T-helper 9 cell (primary cell): ENCODE data around the gene NIBAN1.

Source experiments
- DNase-seq: peaks from one replicate; pipeline ENCODE4 v3.0.0-alpha.2; 2020

The NIBAN1 gene

DNA sequence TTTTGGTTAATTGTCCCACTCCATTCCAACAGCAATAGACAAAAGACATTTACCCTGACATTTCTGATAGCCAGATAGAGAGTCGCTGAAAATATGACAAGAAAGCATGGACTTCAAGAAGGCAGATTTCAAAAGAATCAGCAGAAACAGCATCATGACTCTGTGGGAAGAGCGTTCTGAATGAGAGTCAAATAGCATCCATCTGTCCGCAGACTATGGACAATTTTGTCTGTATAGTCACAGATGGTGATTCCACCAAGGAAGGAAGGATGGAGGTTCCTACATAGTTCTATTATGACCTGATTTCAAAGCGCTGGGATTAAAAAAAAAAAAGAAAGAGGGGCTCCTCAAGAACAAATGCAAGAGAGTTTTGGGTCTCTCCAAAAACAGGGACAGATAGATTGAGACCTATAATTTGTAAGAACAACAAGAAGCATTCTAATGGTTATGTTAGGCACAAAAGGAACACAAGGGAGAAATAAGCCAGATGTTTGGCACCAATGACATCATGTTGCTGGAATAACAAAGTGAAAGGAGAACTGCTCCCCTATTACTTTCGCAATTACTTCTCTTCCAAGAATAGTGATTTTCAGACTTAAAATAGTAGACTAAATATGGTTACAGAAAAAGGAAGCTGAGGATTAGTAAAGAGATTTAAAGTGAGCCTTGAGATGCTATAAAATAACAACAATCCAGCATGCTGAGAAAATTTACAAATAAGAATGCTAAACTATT, 28.5 kb downstream of the NIBAN1 start:
- no peak for DNase-seq

DNA sequence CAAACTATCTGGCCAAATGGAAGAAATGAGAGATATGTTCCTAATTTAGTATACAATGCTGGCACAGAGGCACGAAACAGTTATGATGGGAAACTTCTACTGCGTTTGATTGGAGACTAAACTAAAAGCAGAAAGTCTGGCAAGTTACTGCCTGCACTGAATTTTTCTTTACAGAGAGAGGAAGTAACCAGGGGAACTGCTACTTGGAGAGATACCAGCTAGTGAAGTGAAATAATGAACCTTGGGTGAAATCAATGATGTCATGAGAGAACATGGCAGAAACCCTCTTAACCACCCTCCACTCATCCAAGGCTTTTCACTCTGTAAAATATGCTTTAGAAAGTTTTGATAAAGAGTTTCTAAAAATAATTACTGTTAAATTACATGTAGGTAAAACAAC, 29.3 kb downstream of the NIBAN1 start:
- DNase-seq: no peak

DNA sequence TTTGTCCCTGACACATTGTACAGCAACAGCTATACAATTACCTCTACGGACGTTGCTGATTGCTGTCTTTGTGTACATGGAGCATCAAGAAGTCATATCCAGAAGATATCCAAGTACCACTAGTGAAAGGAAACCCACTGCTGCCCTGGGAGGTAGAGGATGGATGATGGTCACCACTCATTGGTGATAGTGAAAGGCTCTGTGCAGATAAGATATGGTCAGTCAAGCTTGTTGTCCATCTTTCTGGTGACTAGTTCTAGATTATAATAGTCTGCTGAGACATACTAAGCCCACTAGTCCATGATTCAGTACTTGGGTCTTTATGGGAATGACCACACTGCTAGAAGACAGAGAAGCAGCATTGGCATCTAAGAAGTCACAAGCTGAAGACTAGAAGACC, 30.3 kb downstream of the NIBAN1 start:
- no peak for DNase-seq

DNA sequence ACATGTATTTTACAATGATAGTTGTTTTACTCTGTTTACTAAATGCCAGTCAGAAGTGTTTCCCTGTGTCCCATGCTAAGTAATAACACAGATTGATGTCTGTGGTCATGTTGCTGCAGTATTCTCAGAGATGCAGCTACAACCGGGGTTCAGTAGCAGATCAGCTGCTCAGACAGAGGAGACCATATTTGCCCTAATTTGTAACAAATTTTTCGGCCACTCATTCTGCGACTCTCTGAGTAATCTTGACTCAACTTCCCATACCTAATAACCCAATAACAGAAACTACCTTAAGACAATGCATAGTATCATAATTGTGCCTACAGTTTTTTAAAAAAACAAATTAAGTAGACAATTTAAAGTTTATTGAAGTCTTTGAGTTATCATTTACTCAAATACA, 32.6 kb downstream of the NIBAN1 start:
- DNase-seq: no peak

DNA sequence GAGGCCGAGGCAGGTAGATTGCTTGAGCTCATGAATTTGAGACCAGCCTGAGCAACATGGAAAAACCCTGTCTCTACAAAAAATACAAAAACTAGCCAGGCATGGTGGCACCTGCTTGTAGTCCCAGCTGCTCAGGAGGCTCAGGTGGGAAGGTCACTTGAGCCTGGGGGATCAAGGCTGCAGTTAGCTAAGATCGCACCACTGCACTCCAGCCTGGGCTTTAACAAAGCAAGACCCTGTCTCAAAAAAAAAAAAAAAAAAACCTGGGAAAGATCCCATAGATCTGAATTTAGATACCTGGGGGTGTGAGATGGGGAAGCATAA, 32.9 kb downstream of the NIBAN1 start:
- no peak for DNase-seq

DNA sequence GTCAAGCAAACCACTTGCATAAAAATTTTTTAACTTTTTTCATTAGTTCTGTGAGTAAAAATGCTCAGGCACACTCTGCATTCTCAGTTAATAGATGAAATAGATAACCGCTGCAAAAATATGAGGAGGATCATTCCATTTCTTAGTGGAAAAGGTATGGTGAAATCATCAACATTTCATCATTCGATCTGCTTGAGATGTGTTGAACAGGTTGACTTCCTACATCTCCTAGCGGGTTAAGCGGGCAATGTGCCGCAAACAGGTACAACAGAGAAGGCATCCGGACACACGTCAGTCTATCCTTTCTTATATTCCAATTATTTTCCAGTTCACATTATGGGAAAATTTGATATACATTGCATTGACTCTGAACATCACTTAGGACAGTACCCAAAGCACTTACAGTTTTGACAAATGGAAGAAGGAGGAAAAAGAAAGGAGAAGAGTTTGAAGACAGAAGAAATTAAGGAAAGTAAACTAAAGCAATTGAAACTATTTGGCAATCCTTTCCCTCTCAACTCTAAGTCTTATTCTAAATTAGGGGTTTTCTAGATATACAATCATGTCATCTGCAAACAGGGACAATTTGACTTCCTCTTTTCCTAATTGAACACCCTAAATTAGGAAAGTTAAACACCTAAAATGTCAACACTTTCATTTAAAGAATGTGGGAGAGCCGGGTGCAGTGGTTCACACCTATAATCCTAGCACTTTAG, 33.5 kb downstream of the NIBAN1 start:
- no peak for DNase-seq

DNA sequence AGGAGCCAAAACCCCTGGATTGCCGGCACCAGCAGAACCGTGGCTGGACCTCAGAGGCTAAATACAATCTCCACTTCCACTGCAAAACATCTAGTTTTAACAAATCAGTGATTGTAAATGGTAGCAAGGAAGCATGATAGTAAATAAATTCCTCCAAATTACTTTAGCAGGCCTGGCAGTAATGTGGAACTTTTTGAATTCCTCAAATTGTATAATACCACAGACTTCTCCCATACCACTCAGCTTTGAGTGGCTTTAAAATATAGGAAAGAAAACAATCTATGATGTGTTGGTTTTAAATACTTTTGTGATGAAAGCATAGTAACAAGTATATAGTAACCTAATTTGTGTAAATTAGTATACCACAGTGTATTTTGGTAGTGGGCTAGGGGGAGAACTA, 34.1 kb downstream of the NIBAN1 start:
- DNase-seq: no peak

DNA sequence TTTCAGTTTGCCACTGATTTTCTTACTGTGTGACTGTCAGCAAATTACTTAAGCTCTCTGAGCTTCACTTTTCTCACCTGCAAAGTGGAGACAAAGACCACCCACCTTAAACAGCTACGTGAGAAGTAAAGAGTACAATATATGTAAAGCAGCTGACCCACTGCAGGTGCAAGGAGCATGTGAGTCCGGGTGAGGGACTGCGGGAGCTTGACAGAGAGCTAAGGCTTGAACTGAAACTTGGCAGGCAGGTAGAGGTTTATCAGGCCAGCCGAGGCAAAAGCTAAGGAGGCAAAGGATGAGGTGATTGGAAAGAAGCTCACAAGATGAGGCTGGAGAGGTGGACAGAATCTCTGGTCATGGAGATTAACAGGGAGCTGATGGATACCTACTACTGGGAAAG, 36.6 kb downstream of the NIBAN1 start:
- DNase-seq: no peak

DNA sequence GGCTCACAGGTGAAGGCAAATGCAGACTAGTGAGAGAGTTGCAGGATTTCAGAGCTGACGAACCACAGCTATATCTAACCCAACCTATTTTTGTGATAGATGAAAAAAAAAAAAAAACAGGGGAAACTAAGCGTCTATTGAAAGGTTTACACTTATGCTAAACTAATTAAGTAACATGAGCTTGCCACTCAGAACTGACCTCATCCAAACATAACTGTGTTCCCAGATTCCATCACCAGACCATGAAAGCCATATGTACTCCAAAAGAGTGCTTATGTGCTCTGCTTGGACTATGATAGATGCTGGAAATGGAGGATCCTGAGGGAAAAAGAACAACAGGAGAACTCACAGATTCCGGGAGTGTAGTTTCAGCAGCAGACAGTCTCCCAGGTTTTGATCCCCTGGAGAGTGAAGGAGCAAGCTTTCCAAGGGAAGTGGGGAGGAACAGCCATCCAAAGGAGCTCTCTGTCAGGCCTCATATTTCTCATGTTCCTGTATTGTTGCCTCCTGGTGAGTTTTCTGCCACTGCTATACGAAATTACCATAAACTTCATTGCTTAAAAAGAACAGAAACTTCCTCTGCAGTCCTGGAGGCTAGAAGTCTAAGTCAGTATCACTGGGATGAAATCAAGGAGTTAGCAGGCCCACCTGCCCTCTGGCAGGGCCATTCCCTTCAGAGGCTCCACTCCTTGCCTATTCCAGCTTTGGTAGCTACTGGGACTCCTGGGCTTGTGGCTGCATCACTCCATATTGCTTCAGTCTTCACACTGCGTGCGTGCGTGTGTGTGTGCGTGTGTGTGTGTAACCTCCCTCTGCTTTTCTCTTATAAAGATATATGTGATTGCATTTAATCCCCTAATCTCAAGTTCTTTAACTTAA, 38.1 kb downstream of the NIBAN1 start:
- DNase-seq: no peak

DNA sequence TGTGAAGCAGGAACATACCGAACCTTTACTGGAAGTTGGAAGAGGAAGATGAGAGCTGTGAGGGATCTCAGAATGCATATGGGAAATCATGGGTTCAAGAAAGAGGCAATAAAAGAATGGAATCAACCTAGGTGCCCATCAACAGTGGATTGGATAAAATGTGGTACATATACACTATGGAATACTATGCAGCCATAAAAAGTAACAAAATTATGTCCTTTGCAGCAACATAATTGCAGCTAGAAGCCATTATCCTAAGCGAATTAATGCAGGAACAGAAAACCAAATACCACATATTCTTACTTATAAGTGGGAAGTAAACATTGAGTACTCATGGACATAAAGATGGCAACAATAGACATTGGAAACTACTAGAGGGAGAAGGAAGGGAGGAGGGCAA, 40.4 kb downstream of the NIBAN1 start:
- no peak for DNase-seq

DNA sequence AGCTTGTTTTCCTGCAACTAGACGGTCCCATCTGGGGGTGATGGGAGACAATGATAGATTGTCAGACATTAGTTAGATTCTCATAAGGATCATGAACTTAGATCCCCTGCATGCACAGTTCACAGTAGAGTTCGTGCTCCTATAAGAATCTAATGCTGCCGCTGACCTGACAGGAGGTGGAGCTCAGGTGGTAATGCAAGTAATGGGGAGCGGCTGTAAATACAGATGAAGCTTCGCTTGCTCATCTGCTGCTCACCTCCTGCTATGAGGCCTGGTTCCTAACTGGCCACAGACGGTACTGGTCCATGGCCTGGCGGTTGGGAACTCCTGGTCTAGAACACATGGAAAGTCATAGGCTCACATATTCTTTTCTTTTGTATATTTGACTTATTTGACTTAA, 42.0 kb downstream of the NIBAN1 start:
- no peak for DNase-seq

DNA sequence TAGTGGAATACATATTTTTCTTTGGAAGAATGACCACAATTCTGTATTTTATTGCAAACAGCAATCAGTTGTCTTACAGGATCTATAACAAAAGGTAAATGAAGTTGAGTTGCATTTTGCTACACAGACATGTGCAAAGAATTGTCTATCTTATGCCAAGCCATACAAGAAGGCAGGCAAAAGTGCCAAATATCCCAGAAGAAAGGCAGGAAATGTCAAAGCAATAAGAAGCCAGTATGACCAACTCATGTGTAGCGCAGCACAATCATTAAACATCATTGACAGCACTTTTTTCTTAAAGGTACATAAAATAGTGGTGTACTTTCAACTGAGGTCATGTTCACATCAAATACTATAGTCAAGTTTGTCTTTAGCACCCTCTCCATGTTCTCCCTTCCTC, 42.7 kb downstream of the NIBAN1 start:
- DNase-seq: no peak

DNA sequence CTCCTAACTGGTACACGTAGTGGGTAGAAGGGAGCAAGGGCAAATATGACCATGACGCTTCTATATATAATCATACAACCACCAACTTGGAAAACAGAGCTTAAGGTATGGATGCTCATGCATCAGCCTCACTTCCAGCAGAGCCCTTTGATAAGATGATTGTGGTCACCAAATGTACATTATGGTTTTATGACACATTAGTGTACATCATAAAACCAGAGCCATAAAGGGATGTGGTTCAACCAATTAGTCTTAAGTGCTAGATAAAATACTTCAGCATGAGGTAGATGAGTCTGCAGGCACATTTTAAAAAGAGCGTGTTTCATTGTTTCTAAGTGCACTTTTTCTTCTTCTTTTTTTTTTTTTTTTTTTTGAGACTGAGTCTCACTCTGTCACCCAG, 43.7 kb downstream of the NIBAN1 start:
- no peak for DNase-seq

DNA sequence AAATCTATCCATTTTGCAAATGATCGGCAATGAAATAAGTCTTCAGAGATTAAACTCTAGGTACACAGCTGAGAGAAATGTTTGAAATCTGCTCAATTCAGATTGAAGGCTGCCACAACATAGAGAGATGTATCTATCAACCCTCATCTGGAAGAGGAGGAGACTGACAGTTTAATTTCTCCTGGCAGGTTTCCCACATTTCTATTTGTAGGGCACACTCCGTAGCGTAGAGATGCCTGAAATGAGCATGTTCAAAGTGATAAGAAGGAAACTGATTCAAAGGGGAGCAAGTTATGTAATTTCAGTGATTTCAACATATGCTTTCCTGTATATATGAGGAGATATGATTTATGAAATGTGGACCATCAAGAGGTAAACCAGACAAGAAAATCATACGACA, 44.1 kb downstream of the NIBAN1 start:
- no peak for DNase-seq

DNA sequence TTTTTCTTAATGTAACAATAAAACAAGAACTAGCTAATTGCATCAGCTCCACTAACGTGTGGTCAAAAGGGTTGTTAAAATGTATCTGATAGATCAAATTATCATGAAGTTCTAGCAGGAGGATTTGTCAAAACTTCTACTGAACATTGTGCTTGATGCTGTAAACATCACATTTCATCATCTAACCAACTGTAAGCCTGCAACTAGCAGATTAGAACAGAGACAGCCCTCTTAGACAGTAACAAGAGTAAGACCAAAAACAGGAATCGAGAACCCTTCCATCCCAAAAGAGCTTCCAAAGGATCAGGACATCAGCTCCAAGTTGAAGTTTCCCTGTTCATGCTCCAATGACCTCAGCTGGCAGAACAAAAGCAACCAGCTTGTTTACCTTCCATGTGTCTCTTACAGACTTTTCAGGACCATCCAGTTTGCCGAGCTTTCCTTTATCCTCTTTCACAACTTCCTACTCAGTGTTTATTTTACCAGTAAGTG, 44.6 kb downstream of the NIBAN1 start:
- no peak for DNase-seq

DNA sequence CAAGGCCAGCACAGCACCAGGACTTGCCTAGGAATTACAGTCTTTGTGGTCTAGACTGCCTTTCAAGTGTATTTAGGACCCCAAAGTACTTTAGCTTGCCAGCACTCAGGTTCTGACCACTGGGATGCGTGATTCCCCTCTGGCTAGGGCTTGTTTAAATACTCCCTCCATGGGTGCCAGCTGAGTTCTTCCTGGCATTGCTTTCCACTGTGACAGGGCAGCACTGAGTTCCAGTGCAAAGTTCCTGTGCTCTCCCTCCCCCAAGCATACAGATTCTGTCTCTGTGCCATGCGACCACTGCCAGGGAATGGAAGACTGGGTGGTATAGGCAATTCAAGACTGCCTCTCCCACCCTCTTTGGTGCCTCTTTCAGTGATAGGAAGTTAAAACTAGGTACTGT, 45.9 kb downstream of the NIBAN1 start:
- no peak for DNase-seq
